HCT116 (cell line): Measurements from ENCODE around the gene TTC39C.

Experiments
- CTCF ChIP-seq, 3 experiments: fragments of 200-600 bp in 1 of 3; sonication (generic) in 1 of 3; IDR thresholded peaks in 2 of 3; conservative IDR thresholded peaks in 1 of 3; 2 replicates each; pipeline ENCODE4 v1.5.1; 2012 to 2017; ENCODE audit warnings: low read depth in 2 of 3, low read length in 2 of 3, antibody characterized with exemption in 1 of 3, borderline replicate concordance in 1 of 3, control low read depth in 1 of 3, mild to moderate bottlenecking in 1 of 3, mixed read lengths in 1 of 3, mixed run types in 1 of 3, moderate library complexity in 1 of 3; ENCODE audit not compliant: insufficient read depth in 1 of 3
- EGR1 ChIP-seq: IDR thresholded peaks from 2 replicates; pipeline ENCODE4 v1.6.1; 2012; ENCODE audit warnings: low read depth
- POLR2A ChIP-seq: IDR thresholded peaks from 2 replicates; pipeline ENCODE4 v1.7.0; 2011; ENCODE audit warnings: borderline replicate concordance; ENCODE audit not compliant: insufficient read depth, insufficient read length; ENCODE audit errors: extremely low read depth
- POLR2AphosphoS5 ChIP-seq: IDR thresholded peaks from 2 replicates; pipeline ENCODE4 v1.6.1; 2011; ENCODE audit warnings: mild to moderate bottlenecking, low read depth, low read length, moderate library complexity
- RAD21 ChIP-seq: IDR thresholded peaks from 2 replicates; pipeline ENCODE4 v1.6.1; 2012; ENCODE audit warnings: low read depth, mild to moderate bottlenecking
- SRF ChIP-seq: IDR thresholded peaks from 2 replicates; pipeline ENCODE4 v1.6.1; 2012; ENCODE audit warnings: low read depth
- ZFX ChIP-seq: fragments of 450-650 bp; IDR thresholded peaks from 2 replicates; pipeline ENCODE4 v1.6.1; 2017

DNA sequence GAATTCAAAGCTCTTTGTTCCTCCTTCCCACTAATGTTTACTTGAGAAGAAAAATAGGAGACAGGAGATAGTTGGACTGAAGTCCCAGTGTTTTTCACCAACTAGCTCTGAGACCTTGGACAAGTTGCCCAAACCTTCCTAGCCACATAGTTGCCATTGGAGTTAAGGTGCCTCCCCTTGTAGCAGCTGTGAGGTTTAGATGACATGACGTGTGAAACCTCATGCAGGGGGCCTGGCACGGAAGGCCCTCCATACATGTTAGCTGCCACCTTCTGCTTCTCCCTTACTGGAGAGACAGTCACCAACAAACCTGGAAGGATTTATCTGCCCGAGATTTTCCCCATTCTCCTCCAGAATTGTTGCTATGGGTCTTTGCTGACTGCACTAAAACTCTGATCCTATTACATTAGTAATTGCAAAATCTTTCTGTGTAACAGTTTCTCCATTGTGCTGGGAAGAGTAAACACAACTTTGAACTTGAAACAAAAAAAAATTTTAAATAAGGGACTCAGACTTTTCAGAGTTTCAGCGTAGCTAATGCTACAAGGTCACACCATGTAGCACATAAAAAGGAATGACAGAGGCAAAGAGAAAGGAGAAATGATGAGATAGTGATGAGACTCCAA, 100.5 kb downstream of the TTC39C start:
- TF ChIP-seq POLR2A (no peak), RAD21 (no peak), ZFX (no peak), CTCF (IDR thresholded peaks at IDR 0.05 in 2 of 3, conservative IDR thresholded peaks at IDR 0.05 in 1 of 3; ENCODE audit: borderline replicate concordance in 1 of 3, insufficient read depth in 1 of 3, low read depth in 2 of 3, low read length in 2 of 3) (no peak), SRF (no peak), EGR1 (no peak), POLR2AphosphoS5 (no peak)
